K562 (cell line): ENCODE measurements around the gene GFRA3.

Source experiments
- EP300 ChIP-seq: IDR thresholded peaks from 2 replicates; pipeline ENCODE4 v1.6.1; 2012; ENCODE audit warnings: low read length, improper control_type of control experiment
- HOXB6 ChIP-seq: fragments of 250-450 bp; sonication (Bioruptor Pico); IDR thresholded peaks from 2 replicates; pipeline ENCODE4 v1.5.1; 2022; ENCODE audit warnings: mild to moderate bottlenecking, borderline replicate concordance
- KLF13 ChIP-seq: fragments of 450-650 bp; IDR thresholded peaks from 2 replicates; pipeline ENCODE4 v1.6.1; 2016; ENCODE audit warnings: missing genetic modification characterization, low read depth, mild to moderate bottlenecking, missing compliant biosample characterization, moderate library complexity, borderline replicate concordance
- NFIC ChIP-seq: fragments of 450-650 bp; IDR thresholded peaks from 2 replicates; pipeline ENCODE4 v1.6.1; 2017; ENCODE audit warnings: mild to moderate bottlenecking, inconsistent platforms
- POLR2A ChIP-seq: fragments of 450-650 bp; conservative IDR thresholded peaks from 2 replicates; pipeline ENCODE4 v1.6.1; 2016

GRCh38 chr5:138287246-138287645 lies 12.8 kb upstream of the GFRA3 start:
- TF ChIP-seq KLF13 (tag) (no peak), NFIC (no peak), POLR2A (no peak), EP300 (no peak), HOXB6 (CRISPR knock-in tag) (no peak)
